GM21529 (cell line): ENCODE data around the gene MASP2.
"Not testable (repeated sequence)": the region's sequence is repeated elsewhere in the genome, so short reads cannot be mapped to it uniquely, and the experiment has no call there.

Experiments
- ATAC-seq: cut with Tn5 transposase; IDR thresholded peaks from one replicate; pipeline ENCODE4 v1.9.1; 2021; ENCODE audit not compliant: unreplicated experiment

The MASP2 gene

DNA sequence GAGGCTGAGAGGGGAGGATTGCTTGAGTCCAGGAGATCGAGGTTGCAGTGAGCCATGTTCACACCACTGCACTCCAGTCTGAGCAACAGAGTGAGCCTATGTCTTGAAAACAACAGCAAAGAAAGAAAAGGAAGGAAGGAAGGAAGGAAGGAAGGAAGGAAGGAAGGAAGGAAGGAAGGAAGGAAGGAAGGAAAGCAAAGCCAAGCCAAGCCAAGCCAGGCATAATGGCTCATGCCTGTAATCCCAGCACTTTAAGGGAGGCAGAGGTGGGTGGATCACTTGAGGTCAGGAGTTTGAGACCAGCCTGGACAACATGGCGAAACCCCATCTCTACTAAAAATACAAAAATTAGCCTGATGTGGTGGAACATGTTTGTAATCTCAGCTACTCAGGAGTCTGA lies 55.0 kb downstream of the MASP2 start:
- not testable (repeated sequence) for ATAC-seq

- no peak for ATAC-seq
Observed at GRCh38 chr1:10990828-10991227, 56.2 kb downstream of the MASP2 start.

DNA sequence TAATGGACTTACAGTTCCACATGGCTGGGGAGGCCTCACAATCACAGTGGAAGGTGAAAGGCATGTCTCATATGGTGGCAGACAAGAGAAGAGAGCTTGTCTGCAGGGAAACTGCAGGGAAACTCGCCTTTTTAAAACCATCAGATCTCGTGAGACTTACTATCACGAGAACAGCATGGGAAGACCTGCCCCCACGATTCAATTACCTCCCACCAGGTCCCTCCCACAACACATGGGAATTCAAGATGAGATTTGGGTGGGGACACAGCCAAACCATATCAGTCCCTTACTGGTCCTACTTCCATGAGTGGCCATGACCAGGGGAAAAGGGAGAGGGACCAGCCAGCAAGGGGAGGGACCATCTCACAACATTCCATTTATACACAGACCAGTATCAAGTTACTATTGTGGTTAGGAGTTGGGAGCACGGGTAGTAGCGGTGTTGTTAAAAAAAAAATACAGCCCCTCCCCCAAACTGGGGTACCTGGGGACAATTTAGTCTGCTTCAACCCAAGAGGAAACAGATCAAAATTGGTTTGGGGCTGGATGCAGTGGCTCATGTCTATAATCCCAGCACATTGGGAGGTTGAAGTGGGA lies 57.0 kb downstream of the MASP2 start:
- ATAC-seq = not testable (repeated sequence)

GRCh38 chr1:10989095-10989494 lies 57.9 kb downstream of the MASP2 start:
- no peak for ATAC-seq

GRCh38 chr1:10987840-10988417 lies 59.1 kb downstream of the MASP2 start:
- no peak for ATAC-seq

DNA sequence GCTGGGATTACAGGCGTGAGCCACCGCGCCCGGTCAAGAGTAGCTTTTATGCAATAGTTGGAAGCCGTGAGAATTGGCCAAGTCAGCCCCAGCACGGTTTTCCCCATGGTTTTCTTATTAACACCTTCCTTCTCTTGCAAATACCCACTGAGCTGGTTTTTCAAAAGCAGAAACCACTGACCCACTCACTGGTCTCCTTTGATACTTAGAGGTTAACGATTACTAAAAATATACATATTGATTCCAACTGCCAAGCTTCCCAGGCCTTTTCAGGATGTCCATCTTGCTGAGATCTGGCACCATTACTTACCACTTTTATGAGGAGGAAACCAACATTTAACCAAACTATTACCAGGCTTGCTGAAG lies 60.5 kb downstream of the MASP2 start:
- ATAC-seq = peak; percentile 10

- ATAC-seq = no peak
Observed at GRCh38 chr1:10980841-10981727, 66.0 kb downstream of the MASP2 start.

DNA sequence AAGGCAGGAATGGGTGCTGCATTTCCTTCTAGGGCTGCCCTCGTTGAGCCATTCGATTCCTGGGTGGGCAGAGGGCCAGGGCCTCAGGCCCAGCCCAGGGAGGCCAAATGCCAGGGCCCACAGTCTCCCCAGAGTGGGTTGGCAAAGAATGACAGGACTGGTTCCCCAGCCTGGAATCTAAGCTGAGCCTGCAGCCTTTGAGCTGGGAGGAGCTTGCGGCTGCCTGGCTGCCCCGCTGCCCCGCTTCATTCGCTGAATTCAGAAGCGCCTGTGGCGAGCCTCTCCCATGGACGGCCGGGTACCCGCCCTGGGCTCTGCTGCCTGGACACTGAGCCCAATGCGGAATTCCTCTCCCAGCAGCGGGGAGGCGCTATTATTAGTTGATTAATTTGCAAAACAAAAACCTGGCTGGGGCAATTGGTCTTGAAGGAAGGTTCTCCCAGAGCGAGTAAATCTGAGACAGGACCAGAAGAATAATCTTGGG lies 66.9 kb downstream of the MASP2 start:
- ATAC-seq = no peak

DNA sequence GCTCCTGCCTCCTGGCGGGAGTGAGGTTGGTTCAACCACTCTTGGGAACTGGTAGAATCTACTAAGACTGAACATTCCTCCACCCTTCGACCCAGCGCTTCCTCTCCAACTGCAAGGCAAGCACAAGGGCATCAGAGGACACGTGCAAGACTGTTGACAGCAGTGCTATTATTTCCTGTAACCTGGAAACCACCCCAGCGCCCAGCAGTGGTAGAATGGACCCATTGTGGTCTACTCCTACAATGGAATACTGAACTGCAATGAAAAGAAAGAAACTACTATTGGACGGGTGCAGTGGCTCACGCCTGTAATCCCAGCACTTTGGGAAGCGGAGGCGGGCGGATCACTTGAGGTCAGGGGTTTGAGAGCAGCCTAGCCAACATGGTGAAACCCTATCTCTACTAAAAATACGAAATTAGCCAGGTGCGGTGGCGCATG lies 67.5 kb downstream of the MASP2 start:
- ATAC-seq = no peak

DNA sequence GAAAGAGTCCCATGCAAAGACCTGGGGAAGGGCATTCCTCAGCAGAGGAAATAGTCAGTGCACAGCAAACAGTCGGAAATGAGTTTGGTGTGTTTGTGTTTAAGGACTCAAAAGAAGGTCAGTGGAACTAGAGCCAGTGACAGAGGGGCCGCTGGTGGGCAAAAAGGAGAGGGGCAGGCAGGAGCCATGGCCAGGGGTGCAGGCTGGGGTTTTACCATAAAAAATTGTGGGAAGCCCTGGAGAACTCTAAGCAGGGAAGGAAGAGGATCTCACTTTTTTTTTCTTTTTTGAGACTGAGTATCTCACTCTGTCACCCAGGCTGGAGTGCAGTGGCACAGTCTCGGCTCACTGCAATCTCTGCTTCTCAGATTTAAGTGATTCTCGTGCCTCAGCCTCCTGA lies 68.3 kb downstream of the MASP2 start:
- no peak for ATAC-seq
